T-helper 22 cell (primary cell): ENCODE data around the gene SLC38A2.

Experiments used
- DNase-seq: peaks from one replicate; pipeline ENCODE4 v3.0.0-alpha.2; 2020; ENCODE audit warnings: low read depth

The SLC38A2 gene

DNA sequence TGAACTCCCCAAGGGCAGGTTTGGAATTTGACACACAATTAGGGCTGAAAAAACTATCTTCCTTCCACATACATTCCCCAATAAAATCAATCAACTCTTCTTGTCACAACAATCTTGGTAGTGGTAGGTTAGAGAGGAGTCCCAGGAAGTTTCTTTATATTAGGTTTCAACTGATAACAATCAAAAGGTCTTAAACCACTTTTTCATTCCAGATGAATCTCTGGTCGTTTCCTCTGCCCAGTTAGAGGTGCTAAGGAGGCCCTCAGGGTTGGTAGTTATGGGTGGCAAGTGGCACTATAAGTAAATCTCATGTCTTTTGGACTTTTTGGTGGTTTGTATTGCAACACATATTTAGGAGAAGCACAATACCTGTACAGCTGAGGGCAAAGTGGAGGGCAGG, 1.7 kb upstream of the SLC38A2 start:
- DNase-seq = no peak

DNA sequence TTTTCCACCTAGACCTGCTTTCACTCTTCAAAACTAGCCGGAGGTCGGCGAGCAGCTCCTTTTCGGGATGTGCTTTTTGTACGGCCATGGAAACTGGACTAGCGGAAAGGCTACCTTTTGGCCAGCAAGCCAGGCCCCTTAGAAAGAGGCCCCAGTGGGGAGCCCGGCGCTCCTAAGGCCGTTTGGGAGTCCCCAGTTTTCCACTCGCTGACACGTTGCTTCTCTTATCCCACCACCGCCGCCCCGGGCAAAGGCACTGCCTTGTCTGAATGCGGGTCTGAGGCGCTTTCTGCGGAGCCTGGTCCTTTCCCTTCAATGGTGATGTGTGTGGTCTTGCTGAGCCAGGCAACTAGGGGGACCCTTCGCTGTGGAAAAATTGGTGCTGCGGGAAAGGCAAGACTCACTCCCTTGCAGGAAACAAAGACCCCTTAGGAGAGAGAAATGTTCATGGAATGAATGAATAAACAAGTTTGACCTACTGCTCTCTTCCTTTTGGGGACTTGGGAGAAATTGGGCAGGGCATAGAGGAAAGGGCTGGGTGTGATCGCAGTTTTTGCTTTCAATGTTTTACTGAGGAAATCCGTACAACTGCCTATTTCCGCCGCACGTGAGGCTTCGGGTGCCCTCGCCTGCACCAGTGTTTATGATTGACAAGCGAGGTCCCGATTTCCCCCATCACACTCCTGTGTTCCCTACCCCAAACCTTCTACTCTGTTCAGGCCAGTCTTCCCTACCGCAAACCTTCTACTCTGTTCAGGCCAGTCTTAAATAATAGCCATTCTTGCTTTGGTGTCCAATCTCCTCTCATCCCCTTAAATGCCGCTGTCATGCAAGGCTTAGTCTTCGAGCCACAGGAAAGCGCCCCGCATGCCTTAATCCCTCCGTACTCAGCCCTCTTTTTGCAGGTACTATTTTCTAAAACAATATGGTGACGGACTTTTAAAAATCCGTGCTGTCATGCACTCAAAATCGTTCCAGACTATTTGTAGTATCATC, 1.0 kb upstream of the SLC38A2 start:
- no peak for DNase-seq

DNA sequence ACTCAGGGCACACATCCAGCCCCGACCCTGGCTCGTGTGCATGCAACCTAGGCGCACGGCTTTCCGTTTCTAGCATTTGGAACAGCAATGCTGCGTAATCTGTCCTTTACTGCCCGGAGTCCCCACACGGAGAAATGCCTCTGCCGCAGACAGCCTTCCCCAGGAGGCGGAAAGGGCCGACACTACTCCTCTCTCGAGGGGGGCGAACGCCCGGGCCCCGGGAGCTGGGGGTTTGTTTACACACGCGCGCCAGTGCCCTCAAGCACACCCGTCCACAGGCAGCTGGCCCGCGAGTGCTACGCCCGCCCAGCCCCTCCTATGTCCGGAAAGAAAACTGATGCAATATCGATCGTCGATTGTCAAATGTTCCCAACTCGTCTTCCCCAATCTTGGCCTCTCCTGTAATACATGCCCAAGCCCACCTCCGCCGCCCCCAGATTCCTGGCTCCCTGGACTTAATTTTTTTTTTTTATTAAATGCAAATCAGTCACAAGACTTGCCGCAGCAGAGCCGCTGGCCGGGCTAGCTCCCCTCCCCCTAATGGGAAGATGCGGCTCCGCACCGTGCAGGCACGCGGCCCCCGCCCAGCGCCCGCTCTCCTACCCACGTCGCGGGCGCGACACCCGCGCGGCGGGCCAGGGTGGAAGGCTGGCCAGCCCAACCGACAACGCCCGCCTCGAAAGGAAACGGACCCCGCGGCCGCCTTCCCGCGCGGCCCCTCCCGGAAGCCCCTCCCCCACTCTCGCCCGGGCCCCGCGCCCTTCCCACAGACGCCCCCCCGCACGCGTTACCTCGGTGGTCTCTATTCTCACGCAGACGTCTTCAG, 642 bp downstream of the SLC38A2 start:
- peak; percentile 42 for DNase-seq

DNA sequence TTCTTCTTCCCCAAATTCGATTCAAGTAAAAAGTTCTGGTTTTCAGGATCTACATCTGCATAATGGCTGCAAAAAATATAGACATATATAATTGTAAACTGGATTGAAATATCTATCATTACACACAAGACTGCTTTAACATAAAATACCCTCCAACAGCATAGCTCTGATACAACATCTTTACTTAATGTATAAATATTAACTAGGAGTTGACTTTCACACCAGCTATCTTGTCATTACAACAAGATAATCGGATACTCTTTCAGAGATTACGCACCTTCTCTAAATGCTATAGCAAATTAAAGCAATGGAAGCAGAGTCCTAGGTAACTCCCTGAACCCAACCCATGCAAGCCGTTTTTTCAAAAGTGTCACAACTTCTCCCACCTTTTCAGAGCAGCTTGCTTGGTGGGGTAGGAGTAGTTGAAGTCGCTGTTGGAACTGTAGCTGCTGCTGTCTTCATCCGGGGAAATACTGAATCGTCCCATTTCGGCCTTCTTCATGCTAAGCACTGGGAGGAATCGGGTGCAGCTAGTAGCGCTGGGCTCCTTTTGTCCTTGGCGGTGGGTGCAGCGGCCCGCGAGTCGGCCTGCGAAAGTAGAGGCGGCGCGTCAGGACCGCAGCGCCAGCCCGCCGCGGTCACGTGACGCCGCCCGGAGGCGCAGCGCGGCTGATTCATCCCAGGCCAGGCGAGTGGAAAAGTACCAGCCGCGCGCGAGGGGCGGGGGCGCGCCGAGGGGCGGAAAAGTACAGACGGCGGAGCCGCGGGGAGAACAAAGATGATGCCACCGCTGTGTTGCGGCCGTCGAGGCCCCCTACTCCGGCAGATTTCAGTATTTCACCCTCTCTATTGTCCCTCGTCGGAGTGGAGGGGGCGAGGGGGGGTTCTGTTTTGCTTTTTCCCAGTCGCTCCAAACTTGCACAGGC, 1.5 kb downstream of the SLC38A2 start:
- peak; percentile 91 for DNase-seq

DNA sequence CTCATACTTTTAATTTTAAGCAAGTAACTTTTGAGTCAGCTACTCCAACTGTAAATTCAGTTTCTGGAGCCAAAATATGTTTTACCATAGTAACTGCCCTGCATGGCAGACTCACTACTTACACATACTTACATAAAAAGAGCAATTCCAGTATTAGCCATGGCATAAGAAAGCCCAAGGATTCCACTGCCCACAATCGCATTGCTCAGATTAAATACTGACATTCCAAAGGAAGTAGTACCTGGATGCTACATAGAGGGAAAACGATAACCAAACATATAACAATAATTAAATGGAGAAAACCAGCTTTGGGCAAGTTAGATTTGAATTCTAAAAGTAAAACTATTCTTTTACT, 2.2 kb downstream of the SLC38A2 start:
- DNase-seq = no peak

DNA sequence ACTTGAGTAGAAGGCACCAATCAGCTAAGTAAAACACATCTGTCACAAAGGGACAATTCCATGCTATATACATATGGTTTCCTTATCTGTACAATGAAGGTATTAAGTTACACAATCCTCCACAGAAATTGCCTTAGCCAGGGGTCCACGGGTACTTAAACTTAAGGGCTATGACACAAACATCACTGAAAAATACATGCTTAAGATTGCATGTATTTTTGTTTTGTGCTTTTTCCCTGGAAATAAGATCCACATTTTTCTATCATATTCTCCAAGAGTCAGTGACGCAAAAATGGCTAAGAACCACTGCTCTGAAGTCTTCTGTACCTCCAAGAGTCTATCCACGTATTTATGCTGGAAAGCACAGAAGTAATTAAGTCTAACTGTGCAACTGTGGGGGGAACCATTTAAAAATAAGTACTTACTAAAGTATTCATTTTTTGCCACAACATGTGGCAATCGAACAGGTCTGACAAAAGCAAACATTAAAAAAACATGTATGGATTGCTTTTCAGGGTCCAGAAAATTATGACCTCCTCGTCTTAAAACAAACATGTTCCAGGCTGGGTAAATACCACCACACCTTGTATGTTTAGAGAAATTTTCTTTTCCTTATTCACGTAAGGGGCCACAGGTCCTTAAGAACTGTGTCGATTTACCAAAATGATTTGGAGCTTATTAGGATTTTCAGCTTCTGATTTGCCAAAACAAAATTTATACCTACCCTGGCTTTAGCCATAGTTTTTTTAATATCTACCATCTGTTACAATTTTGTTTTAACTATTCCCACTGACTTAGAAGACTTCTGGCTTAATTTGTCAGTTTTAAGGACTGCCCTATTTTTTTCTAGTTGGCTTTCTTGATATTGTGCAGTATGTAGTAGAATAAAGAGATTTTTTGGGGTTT, 2.8 kb downstream of the SLC38A2 start:
- DNase-seq = no peak

DNA sequence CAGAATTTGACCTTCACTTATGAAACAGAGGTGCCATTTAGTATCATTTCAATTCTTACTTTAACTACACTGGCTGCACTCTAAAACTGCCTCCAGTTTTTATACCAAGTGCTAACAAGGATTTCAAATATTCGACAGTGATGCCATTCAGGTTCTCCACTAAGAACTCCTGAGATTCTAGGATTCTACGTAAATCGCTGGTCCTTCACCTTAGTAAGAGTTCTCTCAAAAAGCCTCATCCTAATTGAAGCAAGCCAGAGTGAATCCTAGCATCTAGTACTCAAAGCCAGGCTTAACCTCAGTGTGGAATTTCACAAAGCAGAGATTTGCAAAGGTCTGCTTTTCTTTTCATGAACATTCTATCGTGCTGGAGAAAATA, 3.5 kb downstream of the SLC38A2 start:
- DNase-seq = no peak

DNA sequence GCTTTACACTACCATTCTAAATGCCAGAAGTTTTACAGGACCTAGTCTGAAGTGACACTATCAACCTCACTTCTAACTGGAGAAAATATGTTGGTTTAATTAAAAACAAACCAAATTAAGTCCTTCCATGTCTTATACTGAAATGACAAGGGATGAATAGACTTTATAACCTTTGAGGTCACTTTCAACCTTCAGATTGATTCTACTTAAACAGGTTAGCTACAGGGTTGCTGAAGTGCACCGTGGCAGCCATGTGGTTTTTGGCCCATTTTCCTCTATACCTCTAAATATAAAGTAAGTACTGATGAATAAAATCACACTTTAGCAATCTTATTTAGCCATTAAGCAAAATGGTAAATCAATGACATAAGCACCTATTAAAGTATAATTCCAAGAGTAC, 3.9 kb downstream of the SLC38A2 start:
- no peak for DNase-seq

DNA sequence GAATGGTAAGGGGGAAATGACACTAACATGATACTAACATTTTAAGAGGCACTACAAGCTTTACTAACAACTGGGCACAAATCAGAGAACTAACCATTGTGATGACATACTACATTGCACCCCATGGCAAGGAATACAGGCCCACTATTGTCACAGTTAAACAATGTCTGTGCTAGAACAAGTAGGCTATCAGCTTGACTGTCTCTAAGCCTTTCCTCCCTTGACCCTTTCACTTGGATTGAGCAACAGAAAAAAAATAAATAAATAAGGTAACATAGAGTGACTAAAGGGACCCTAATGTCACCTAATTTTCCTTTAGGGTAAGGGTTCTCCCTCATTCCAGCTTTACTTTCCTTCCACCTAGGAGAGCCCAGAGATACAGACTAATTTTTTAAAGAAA, 4.4 kb downstream of the SLC38A2 start:
- DNase-seq = no peak

DNA sequence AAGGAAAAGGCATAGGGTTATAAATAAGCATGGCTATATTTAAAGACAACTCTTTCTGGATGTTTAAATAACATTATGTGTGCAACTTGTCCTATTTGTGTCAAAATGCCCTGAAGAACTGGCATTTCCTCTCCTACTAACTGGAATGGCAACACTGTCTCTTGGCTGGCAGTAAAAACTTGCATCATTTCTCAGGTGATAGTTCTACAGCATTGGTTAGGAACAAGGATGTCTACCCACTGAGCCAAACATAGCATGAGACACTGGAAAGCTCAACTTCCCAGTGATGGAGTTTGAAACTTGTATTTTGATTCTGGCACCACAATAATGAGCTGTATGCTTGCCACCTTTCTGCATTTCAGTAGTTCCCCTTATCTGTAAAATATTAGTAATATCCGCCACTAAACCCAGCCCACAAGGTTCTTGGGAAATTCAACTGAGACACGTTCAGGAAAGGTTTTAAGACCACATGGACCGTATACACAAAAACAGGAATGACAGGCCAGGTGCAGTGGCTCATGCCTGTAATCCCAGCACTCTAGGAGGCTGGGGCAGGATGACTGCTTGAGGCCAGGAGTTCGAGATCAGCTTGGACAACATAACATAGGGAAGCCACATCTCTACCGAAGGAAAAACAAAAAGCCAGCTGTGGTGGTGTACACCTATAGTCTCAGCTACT, 5.1 kb downstream of the SLC38A2 start:
- DNase-seq = no peak

DNA sequence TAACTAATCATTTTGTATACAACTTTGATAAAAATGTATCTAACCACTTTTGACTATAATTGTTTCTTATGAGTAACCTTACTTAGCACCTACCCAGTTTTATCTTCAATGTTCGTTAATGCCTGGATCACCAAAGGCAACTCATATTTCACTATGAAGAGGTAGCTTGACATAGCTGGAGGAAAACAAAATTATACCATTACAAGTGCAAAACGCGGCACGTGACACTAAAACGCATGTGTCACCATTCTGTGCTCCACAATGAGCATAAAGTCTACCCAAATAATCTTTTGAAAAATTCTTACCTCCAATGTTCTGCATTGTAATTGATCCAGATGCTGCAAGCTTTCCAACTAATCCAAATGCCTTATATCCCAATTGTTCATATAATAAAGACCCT, 5.8 kb downstream of the SLC38A2 start:
- DNase-seq = no peak

DNA sequence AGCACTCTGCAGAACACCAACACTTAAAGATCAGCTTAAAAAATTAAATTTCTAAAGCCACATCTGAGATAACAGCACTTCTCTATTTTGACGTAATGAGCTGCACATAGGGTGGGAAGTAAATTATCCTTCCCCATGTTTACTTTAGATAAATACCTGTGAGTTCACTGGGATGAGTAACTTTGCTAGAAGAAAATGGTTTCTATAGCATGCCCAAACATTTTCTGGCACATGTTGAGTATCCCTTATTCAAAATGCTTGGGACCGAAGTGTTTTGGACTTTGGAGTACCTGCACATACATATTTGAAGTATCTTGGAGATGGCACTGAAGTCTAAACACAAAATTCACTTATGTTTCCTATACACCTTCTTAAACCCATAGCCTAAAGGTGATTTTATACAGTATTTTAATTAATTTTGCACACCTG, 6.6 kb downstream of the SLC38A2 start:
- DNase-seq = no peak

DNA sequence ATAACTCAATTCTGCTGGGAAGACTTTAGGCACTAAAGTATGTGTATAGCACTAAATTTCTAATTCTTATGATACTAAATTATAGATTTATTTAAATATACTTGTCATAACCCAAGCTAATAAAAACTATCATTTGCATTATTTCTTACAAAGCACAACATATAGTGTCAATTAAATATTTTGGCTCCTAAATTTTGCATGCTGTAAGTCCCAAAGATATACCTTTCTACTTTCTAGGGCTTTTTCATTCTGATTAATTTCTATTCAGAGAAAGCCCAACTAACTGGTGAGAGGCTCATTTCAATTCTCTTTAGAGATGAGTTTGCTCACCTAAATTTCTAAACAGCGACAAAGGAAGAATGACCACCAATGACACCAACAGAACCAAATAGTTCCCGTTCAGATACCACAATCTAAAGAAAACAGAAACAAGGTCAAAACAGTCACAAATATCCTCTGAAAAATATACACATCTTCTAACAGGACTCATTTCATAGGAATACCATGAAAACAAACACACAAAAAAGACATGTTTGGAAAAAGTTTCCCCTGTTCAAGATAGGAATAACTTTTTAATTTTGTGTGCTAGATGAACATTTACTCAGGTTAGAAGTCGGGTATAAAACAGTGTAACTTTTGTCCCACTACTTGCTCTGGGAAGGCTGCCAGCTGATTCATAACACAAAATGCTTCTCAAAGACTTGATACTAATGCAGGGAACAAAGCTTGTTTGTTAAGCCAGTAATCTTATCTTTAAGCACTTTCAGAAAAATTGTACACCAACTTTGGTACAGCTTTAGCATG, 7.6 kb downstream of the SLC38A2 start:
- no peak for DNase-seq

DNA sequence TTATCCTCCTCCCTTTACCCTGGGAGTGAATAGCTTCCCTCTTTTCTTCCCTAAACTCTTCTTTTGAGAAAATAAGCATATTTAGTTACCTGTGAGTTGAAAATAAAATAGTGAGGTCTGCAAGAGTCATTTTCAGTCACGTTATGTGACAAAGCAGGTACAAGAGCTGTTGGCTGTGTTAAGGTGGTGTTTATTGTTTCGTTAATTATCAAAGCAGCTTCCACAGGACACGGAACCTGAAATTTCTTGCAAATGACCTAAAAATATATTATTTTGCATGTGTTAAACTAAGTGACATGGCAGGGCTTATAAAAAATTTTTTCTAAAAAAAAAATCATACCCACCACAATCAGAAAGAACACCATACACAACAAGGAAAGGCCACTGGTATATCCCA, 8.3 kb downstream of the SLC38A2 start:
- no peak for DNase-seq

DNA sequence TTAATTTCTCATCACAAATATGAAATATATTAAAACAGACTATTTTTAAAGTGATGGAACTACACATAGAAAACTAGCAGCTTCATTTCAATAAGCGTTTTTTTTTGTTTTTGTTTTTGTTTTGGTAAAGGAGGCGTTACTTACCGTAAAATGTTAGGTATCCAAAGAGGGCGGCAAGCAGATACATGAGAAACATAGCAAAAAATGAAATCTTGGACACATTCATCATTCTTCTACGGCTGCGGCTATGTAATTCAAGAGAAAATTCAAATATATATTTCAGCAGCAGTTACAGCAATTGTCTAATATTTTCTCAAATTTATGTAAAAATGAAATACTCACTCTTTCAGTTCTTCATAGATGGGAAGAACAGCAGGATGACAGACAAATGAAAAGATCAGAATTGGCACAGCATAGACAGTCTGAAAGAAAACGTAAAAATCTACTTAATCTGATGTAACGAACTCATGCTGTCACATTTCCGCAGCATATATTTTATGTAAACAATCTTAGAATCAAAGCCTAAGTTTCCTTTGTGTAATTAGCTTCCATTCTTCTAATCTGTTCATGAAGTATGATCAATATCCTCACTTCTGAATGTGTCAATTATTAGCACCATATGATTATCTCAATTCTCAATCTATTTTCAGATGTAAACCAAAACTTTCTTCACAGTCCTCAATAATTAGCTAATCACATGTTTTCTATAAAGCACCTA, 8.8 kb downstream of the SLC38A2 start:
- DNase-seq = no peak

DNA sequence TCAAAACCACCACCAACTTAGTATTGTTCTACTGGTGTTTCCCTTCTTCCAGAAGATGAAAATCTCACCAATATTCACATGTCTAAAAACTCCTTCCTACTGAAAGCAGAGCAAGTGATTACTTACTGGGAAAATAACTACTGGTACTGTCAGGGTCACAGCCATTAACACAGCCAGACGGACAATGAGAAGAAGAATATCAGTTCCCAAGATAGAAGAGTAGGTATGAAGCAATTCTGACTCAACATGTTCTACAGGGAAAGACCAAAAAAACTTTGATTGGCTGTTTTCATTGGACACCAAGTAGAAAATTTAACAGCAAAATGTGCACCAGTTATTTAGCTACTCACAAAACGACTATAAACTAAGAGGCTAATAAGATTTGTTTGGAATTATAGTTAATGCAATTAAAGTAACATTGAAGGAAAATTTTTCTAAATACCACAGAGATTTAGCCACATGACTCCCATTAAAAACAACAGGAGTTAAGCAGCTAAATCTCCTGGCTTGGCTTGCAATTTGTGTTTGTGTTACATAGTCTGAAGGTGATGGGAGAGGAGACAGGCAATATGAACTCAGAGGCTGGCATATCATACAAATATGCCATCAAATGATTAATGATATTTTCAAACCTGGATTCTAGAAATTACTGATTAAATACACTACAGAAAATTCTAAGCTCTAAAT, 9.5 kb downstream of the SLC38A2 start:
- no peak for DNase-seq

DNA sequence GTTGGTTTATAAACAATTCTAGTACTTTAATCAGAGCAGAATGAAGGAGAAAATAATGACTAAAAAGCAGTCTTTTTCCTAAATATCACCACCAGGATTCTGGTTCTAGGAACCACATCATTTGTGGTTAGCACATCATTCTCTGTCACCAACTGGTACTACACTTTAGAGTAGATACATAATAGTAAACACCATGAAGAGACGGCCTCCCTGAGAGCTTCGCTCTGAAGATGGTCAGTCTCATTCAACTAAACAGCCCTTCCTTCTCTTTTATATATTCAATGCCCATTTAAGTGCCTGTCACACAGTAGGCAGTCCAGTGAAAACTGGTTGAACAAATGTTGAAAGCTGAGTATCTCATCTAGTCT, 10.9 kb downstream of the SLC38A2 start:
- no peak for DNase-seq

DNA sequence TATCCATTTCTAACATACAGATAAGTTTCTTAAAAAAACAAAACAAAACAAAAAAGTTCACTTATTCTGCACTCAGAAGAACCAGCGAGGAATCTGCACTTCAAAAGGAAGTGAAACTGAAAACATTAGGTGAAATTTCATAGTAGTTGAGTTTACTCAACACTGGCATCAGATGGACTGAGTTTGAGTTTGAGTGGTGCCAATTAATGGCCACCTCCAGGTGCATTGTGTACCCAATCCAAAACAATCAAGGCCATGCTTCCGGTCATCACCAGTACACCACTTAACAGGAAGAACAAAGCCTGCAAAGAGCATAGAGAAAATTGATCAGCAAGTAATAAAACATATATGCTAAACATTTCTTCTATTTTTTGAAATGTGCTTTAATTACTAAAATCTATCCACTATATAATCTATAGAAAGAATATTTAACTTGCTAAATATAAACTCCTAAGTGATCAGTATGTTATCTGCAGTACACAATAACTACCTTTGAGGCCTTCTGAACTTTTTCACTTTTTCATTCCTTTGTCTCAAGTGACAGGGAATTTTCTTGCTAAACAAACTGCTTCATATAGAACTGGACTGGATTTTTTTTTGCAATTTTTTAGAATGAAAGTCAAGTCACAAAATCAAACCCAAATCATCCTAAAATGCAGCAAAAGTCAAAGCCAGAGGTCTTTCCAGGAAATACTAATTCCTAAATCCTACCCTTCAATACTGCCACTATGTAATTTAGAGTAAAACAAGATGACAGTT, 11.5 kb downstream of the SLC38A2 start:
- DNase-seq = no peak
